A549 (cell line): ENCODE data around the gene BHLHA15. TPM values are rescaled to one million over a fixed set of nuclear protein-coding genes. Genes with fewer than 3 reads are reported as not detected.

Experiments
- ATAC-seq, 2 experiments: fragments of 200-7000 bp in 1 of 2; fragments of >200 bp in 1 of 2; cut with Nextera tagmentation in 1 of 2; cut with Tn5 transposase in 1 of 2; 3 replicates each; pipeline versions ENCODE4 v1.8.0 to v1.9.1; 2018 to 2020; ENCODE audit warnings: mild to moderate bottlenecking in 1 of 2, moderate library complexity in 1 of 2
- CTCF ChIA-PET: fragments of 300-600 bp; sonication (Branson Sonifier 250); formaldehyde crosslinking; extraction: SDS; loops from one replicate; lab custom pipeline; 2021; ENCODE audit warnings: antibody characterized with exemption, inconsistent platforms; lab: Yijun Ruan, JAX
- POLR2A ChIA-PET: fragments of 350-600 bp; formaldehyde crosslinking; extraction: SDS; loops from one replicate; lab custom pipeline; 2021; ENCODE audit warnings: antibody characterized with exemption, inconsistent platforms; lab: Yijun Ruan, JAX
- DNase-seq, 2 experiments: peaks; one replicate each; pipeline versions ENCODE4 v3.0.0 to v3.0.0-alpha.2; 2011 to 2016; ENCODE audit warnings: low read depth in 1 of 2, low spot score in 1 of 2
- FAIRE-seq: peaks from 2 replicates; lab custom pipeline; 2011; peaks lifted over from hg19 to GRCh38; lab: Jason Lieb, UNC
- H3K27ac ChIP-seq, 2 experiments: fragments of >200 bp; sonication (Bioruptor Twin); formaldehyde crosslinking; 3 replicates each; pipeline ENCODE4 v1.5.1; 2016 to 2017
- H3K4me1 ChIP-seq: fragments of >200 bp; sonication (Bioruptor Twin); formaldehyde crosslinking; 3 replicates; pipeline ENCODE4 v1.6.1; 2016
- H3K4me2 ChIP-seq: fragments of >200 bp; sonication (Bioruptor Twin); formaldehyde crosslinking; 3 replicates; pipeline ENCODE4 v1.6.1; 2016
- H3K4me3 ChIP-seq: fragments of >200 bp; sonication (Bioruptor Twin); formaldehyde crosslinking; 3 replicates; pipeline ENCODE4 v1.5.1; 2016
- H3K9me3 ChIP-seq: fragments of >200 bp; sonication (Bioruptor Twin); formaldehyde crosslinking; 3 replicates; pipeline ENCODE4 v1.6.1; 2016
- ATOH8 ChIP-seq: fragments of 250-450 bp; sonication (Bioruptor Pico); IDR thresholded peaks from 2 replicates; pipeline ENCODE4 v1.5.0; 2020; ENCODE audit warnings: low read depth, mild to moderate bottlenecking, moderate library complexity
- BHLHE40 ChIP-seq: IDR thresholded peaks from 2 replicates; pipeline ENCODE4 v1.6.1; 2012; ENCODE audit warnings: low read depth, low read length, inconsistent platforms
- CEBPB ChIP-seq, 2 experiments: fragments of >200 bp in 1 of 2; sonication (Bioruptor Twin) in 1 of 2; formaldehyde crosslinking in 1 of 2; IDR thresholded peaks; 2 replicates each; pipeline ENCODE4 v1.6.1; 2012 to 2016
- CHD2 ChIP-seq: fragments of 150-350 bp; IDR thresholded peaks from 2 replicates; pipeline ENCODE4 v1.6.1; 2014; ENCODE audit warnings: low read length; ENCODE audit not compliant: partially characterized antibody
- CTCF ChIP-seq: fragments of >200 bp; sonication (Bioruptor Twin); formaldehyde crosslinking; IDR thresholded peaks from 3 replicates; pipeline ENCODE4 v1.5.1; 2016
- EP300 ChIP-seq, 2 experiments: fragments of >200 bp; sonication (Bioruptor Twin); formaldehyde crosslinking; IDR thresholded peaks; 2 replicates in 1 of 2; 3 replicates in 1 of 2; pipeline ENCODE4 v1.6.1; 2016 to 2017
- ESRRA ChIP-seq: fragments of 150-350 bp; IDR thresholded peaks from 2 replicates; pipeline ENCODE4 v1.6.1; 2014; ENCODE audit warnings: mild to moderate bottlenecking, low read length, borderline replicate concordance
- HDAC2 ChIP-seq: fragments of 200-600 bp; sonication (generic); IDR thresholded peaks from 2 replicates; pipeline ENCODE4 v1.6.1; 2016
- HEYL ChIP-seq: fragments of 250-450 bp; sonication (Bioruptor Pico); IDR thresholded peaks from 2 replicates; pipeline ENCODE4 v1.8.0; 2021; ENCODE audit warnings: mild to moderate bottlenecking, moderate library complexity
- HOXB13 ChIP-seq: fragments of 250-450 bp; sonication (Bioruptor Pico); IDR thresholded peaks from 2 replicates; pipeline ENCODE4 v1.5.0; 2020; ENCODE audit warnings: low read depth, mild to moderate bottlenecking, moderate library complexity
- JUN ChIP-seq, 2 experiments: fragments of >200 bp; sonication (Bioruptor Twin); formaldehyde crosslinking; IDR thresholded peaks; 2 replicates in 1 of 2; 3 replicates in 1 of 2; pipeline ENCODE4 v1.6.1; 2016 to 2017
- KDM1A ChIP-seq: fragments of 200-600 bp; sonication (generic); IDR thresholded peaks from 2 replicates; pipeline ENCODE4 v1.6.1; 2016; ENCODE audit warnings: low read depth, mild to moderate bottlenecking
- MAFK ChIP-seq: fragments of 450-650 bp; IDR thresholded peaks from 2 replicates; pipeline ENCODE4 v1.6.1; 2014; ENCODE audit not compliant: partially characterized antibody
- MAX ChIP-seq: IDR thresholded peaks from 2 replicates; pipeline ENCODE4 v1.6.1; 2012
- MAZ ChIP-seq: fragments of 150-350 bp; IDR thresholded peaks from 2 replicates; pipeline ENCODE4 v1.6.1; 2014; ENCODE audit warnings: antibody characterized with exemption, low read depth, low read length, borderline replicate concordance
- MYC ChIP-seq: IDR thresholded peaks from 2 replicates; pipeline ENCODE4 v1.6.1; 2012; ENCODE audit warnings: mild to moderate bottlenecking, inconsistent platforms, low read length, improper control_type of control experiment, borderline replicate concordance
- NPAS2 ChIP-seq: fragments of 250-450 bp; sonication (Bioruptor Pico); IDR thresholded peaks from 2 replicates; pipeline ENCODE4 v1.8.0; 2022; ENCODE audit warnings: mild to moderate bottlenecking, moderate library complexity, borderline replicate concordance
- RARB ChIP-seq: fragments of 250-450 bp; sonication (Bioruptor Pico); IDR thresholded peaks from 2 replicates; pipeline ENCODE4 v1.8.0; 2021; ENCODE audit warnings: mild to moderate bottlenecking, moderate library complexity
- RCOR1 ChIP-seq: fragments of 150-350 bp; IDR thresholded peaks from 2 replicates; pipeline ENCODE4 v1.6.1; 2014; ENCODE audit warnings: antibody characterized with exemption, low read length, low read depth
- REST ChIP-seq: fragments of 200-600 bp; sonication (generic); IDR thresholded peaks from 2 replicates; pipeline ENCODE4 v1.6.1; 2016; ENCODE audit warnings: antibody characterized with exemption, mild to moderate bottlenecking, moderate library complexity
- TFCP2L1 ChIP-seq: fragments of 250-450 bp; sonication (Bioruptor Pico); IDR thresholded peaks from 2 replicates; pipeline ENCODE4 v1.5.0; 2021; ENCODE audit warnings: mild to moderate bottlenecking
- TP53 ChIP-seq: fragments of 250-450 bp; sonication (Bioruptor Pico); IDR thresholded peaks from 2 replicates; pipeline ENCODE4 v1.5.0; 2021; ENCODE audit warnings: mild to moderate bottlenecking, moderate library complexity
- USF2 ChIP-seq: fragments of 450-650 bp; IDR thresholded peaks from 2 replicates; pipeline ENCODE4 v1.6.1; 2014; ENCODE audit warnings: antibody characterized with exemption
- ZC3H11A ChIP-seq: fragments of 450-650 bp; IDR thresholded peaks from 2 replicates; pipeline ENCODE4 v1.6.1; 2014; ENCODE audit warnings: antibody characterized with exemption, mild to moderate bottlenecking
- ZFP36 ChIP-seq: fragments of 450-650 bp; IDR thresholded peaks from 2 replicates; pipeline ENCODE4 v1.6.1; 2014; ENCODE audit warnings: borderline replicate concordance; ENCODE audit not compliant: partially characterized antibody
- ZNF302 ChIP-seq: fragments of 250-450 bp; sonication (Bioruptor Pico); IDR thresholded peaks from 2 replicates; pipeline ENCODE4 v1.9.0; 2021; ENCODE audit warnings: inconsistent platforms, mild to moderate bottlenecking, moderate library complexity
- WGBS: methylation state at CpG from one replicate; pipeline ENCODE4 v1.1.6; 2017; ENCODE audit errors: missing lambda C conversion rate; 5-methylcytosine and 5-hydroxymethylcytosine counted together
- polyA plus RNA-seq, 4 experiments: library from polyadenylated mRNA; depleted of rRNA in 3 of 4; stranded (reverse); fragments of >200 nt; fragmentation: RNase III in 1 of 4; extraction: RNeasy Plus Mini Kit Qiagen cat#74134 plus additional on column Dnase treatment in 1 of 4; gene quantifications; 2 replicates in 3 of 4; 3 replicates in 1 of 4; pipeline ENCODE4 v1.2.3, GENCODE V29; 2011 to 2017

Gene BHLHA15
- polyA plus RNA-seq, 2 of the 4 experiments (the other 2 are of a cell fraction) = 0.23 to 0.30 TPM

- TF ChIP-seq HDAC2 = no peak
- no peak for TF ChIP-seq ZC3H11A
- TF ChIP-seq ZNF302 (CRISPR knock-in tag) = no peak
- no peak for TF ChIP-seq ZFP36
- TF ChIP-seq BHLHE40 = no peak
- TF ChIP-seq NPAS2 (CRISPR knock-in tag) = no peak
- TF ChIP-seq RCOR1 = no peak
- TF ChIP-seq USF2 = no peak
- TF ChIP-seq RARB = no peak
- TF ChIP-seq KDM1A = no peak
- TF ChIP-seq TFCP2L1 = no peak
- no peak for TF ChIP-seq HOXB13 (CRISPR knock-in tag)
- TF ChIP-seq MAZ = no peak
- no peak for TF ChIP-seq REST
- no peak for TF ChIP-seq ESRRA
- TF ChIP-seq HEYL (CRISPR knock-in tag) = no peak
- no peak for TF ChIP-seq EP300 (IDR thresholded peaks at IDR 0.05)
- no peak for TF ChIP-seq CEBPB (IDR thresholded peaks at IDR 0.05)
- TF ChIP-seq CTCF = no peak
- TF ChIP-seq MYC = no peak
- TF ChIP-seq, all 56 proteins: peak for 0
- H3K4me2 ChIP-seq = no peak overlapping the region
- FAIRE-seq (no peak), DNase-seq (no peak), ATAC-seq (no peak)
- H3K4me3 ChIP-seq = no peak overlapping the region
- no peak overlapping the region for H3K27ac ChIP-seq
- CTCF ChIA-PET = no interaction called here
- peaks cover 3% of the 10 kb centered on the region; the same call in 1 of the 3 replicates for H3K9me3 ChIP-seq
- no peaks in the 10 kb centered on the region for H3K4me1 ChIP-seq
- POLR2A ChIA-PET = no interaction called here
- WGBS = 96% methylated on average over 34 of the region's 37 CpGs
Observed at GRCh38 chr7:98193474-98194180, 17.6 kb upstream of the BHLHA15 start.

- CTCF ChIA-PET = interaction anchor here (0.9 kb wide), 1 partner anchor 27 kb away, joined by 4 read pairs; no protein-coding TSS in a partner anchor
- WGBS = 94% methylated on average over 28 of the region's 28 CpGs
- Histone ChIP-seq H3K9me3 (peaks cover 3% of the 10 kb centered on the region; the same call in 1 of the 3 replicates), H3K27ac (no peak overlapping the region), H3K4me2 (no peak overlapping the region), H3K4me1 (no peaks in the 10 kb centered on the region), H3K4me3 (no peak overlapping the region)
- no peak for DNase-seq
- no peak for FAIRE-seq
- TF ChIP-seq ATOH8 (no peak), ZFP36 (no peak), ESRRA (no peak), MAX (no peak), MAFK (no peak), HDAC2 (no peak), KDM1A (no peak), TP53 (CRISPR knock-in tag) (no peak), CEBPB (IDR thresholded peaks at IDR 0.05) (no peak), CHD2 (no peak), TFCP2L1 (no peak), RARB (no peak), JUN (IDR thresholded peaks at IDR 0.05) (no peak)
- POLR2A ChIA-PET = no interaction called here
- no peak for ATAC-seq
Observed at GRCh38 chr7:98194186-98194585, 17.1 kb upstream of the BHLHA15 start.
